Measurements from ENCODE around the gene CLRN1. TPM values are rescaled to one million over a fixed set of nuclear protein-coding genes. Genes with fewer than 3 reads are reported as not detected.

The CLRN1 gene
- total RNA-seq, 4 donors from 2014 or later, result not detected

DNA sequence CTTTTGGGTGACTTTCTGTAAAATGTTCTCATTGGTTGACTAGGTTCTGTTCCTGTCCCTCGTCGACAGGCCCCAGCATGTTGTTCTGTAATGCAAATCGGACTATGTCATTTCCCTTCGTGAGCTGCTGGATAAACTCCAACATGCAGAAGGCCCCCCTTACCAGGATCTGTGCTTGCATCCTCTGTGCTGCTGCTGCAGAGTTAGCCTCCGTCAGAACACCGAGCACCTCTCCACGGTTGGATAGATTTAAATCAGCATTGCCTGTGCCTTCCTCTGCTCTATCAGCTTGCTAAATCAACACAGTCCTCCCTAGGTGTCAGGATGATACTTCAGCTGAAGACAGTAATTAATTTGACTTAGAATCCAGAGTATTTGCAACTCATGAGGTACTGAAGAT lies 54.6 kb downstream of the CLRN1 start:
- no peak overlapping the region for H3K4me3 ChIP-seq
- H3K9me3 ChIP-seq, result no peaks in the 10 kb centered on the region
- peaks cover 0 to 4% (median 0%) of the 10 kb centered on the region in 3 donors for H3K4me1 ChIP-seq
- H3K27ac ChIP-seq, result no peak overlapping the region
- H3K36me3 ChIP-seq, result no peaks in the 10 kb centered on the region
- TF ChIP-seq, protein P1, sequence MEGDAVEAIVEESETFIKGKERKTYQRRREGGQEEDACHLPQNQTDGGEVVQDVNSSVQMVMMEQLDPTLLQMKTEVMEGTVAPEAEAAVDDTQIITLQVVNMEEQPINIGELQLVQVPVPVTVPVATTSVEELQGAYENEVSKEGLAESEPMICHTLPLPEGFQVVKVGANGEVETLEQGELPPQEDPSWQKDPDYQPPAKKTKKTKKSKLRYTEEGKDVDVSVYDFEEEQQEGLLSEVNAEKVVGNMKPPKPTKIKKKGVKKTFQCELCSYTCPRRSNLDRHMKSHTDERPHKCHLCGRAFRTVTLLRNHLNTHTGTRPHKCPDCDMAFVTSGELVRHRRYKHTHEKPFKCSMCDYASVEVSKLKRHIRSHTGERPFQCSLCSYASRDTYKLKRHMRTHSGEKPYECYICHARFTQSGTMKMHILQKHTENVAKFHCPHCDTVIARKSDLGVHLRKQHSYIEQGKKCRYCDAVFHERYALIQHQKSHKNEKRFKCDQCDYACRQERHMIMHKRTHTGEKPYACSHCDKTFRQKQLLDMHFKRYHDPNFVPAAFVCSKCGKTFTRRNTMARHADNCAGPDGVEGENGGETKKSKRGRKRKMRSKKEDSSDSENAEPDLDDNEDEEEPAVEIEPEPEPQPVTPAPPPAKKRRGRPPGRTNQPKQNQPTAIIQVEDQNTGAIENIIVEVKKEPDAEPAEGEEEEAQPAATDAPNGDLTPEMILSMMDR (IDR thresholded peaks at IDR 0.05), result no peak
- no peak for TF ChIP-seq EP300 (IDR thresholded peaks at IDR 0.05)
- no peak for TF ChIP-seq POLR2A (IDR thresholded peaks at IDR 0.05)
- TF ChIP-seq POLR2AphosphoS5 (IDR thresholded peaks at IDR 0.05), result no peak
- ATAC-seq, result no peak
- no peaks in the 10 kb centered on the region for H3K27me3 ChIP-seq
- WGBS, 2 donors (ENCODE audit: low coverage in 1 of 2), result 29 to 43% methylated on average over 3 to 6 of the region's 7 CpGs

DNA sequence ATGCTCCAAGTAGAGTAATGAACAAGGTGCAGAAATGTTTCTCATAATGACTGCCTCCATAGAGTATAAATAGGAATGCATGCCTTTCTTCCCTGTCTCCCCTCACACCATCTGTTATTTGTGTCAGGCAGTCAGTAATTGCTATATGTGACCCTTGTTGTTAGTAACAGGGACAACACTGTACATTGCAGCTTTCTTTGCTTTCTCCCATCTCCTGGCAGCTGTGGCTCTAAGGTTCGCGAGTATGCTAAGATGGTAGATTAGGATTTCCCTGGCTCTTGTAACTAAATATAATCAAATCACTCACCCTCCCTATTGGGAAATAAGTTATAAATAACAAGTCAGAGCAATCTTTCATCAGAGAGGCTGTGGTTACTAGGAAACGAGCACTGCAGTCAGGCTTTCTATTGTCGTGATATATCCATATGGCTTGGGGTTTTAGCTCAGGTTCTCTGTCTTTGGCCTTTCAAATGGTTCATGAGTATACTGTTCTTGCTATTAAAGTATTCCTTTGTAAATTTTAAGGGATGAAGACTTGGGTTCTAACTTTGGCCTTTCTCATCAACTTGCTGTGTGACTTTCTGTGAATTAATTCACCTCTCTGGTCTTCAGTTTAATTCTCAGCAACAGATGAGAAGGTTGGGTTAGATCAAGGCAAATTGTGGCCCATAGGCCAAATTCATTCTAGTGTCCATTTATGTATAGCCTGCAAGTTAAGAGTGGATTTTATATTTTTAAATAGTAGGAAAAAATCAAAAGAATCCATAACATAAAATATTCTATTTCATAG lies 59.2 kb downstream of the CLRN1 start:
- Histone ChIP-seq H3K9me3 (no peaks in the 10 kb centered on the region), H3K4me1 (peaks cover 0 to 5% (median 0%) of the 10 kb centered on the region in 3 donors), H3K27ac (no peak overlapping the region), H3K4me3 (no peak overlapping the region), H3K27me3 (no peaks in the 10 kb centered on the region), H3K36me3 (no peaks in the 10 kb centered on the region)
- TF ChIP-seq POLR2A (IDR thresholded peaks at IDR 0.05), result no peak
- TF ChIP-seq, protein P1 (IDR thresholded peaks at IDR 0.05), result no peak
- no peak for TF ChIP-seq POLR2AphosphoS5 (IDR thresholded peaks at IDR 0.05)
- no peak for TF ChIP-seq EP300 (IDR thresholded peaks at IDR 0.05)
- WGBS, 2 donors (ENCODE audit: low coverage in 1 of 2), result 11 to 28% methylated on average over 4 of the region's 4 CpGs
- ATAC-seq, result no peak

DNA sequence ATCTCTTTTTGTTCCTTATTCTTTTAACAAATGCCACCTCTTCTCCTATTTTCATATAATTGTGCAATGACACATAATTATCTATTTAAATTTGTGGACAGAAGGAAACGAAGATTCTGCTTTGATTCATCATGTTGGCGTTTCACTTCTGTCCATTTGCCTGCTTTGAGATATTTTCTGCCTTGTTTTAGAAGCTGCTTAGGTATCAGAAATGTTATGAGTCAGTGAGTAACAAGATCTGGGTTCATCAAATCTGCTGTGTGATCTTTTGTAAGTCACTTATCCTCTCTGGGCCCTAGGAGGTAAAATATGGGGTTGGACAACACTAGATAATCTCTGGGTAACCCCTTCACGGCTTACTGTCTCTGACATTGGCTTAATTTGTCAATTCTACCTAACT lies 60.0 kb downstream of the CLRN1 start:
- WGBS, 2 donors (ENCODE audit: low coverage in 1 of 2), result 61 to 71% methylated on average over 3 of the region's 3 CpGs
- H3K36me3 ChIP-seq, result no peaks in the 10 kb centered on the region
- H3K9me3 ChIP-seq, result no peaks in the 10 kb centered on the region
- H3K27me3 ChIP-seq, result no peaks in the 10 kb centered on the region
- TF ChIP-seq, protein P1 (IDR thresholded peaks at IDR 0.05), result no peak
- TF ChIP-seq EP300 (IDR thresholded peaks at IDR 0.05) (no peak), POLR2AphosphoS5 (IDR thresholded peaks at IDR 0.05) (no peak), POLR2A (IDR thresholded peaks at IDR 0.05) (no peak)
- H3K27ac ChIP-seq, result no peak overlapping the region
- no peak overlapping the region for H3K4me3 ChIP-seq
- no peak for ATAC-seq
- peaks cover 0 to 5% (median 0%) of the 10 kb centered on the region in 3 donors for H3K4me1 ChIP-seq

DNA sequence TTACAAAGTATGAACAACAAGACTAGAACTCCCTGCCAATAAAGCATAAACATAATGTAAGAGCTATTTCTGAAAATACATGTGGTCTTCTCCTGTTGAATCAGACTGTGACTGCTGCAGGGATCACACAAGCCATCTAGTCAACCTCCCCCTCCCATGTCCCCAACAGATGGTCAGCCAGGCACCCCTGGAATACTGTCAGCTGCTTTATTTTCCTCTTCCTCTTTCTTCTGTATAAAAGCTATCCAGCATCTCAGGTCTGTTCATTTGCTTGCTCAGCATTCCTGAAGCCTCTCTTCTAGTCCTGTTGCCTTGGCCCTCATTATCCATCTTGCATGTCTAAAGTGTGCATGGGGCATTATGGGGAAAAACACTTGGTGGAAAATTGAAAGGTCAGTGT lies 60.8 kb downstream of the CLRN1 start:
- no peak for ATAC-seq
- H3K9me3 ChIP-seq, result no peaks in the 10 kb centered on the region
- H3K27me3 ChIP-seq, result no peaks in the 10 kb centered on the region
- no peak for TF ChIP-seq POLR2AphosphoS5 (IDR thresholded peaks at IDR 0.05)
- TF ChIP-seq POLR2A (IDR thresholded peaks at IDR 0.05), result no peak
- TF ChIP-seq, protein P1 (IDR thresholded peaks at IDR 0.05), result no peak
- no peak for TF ChIP-seq EP300 (IDR thresholded peaks at IDR 0.05)
- H3K4me3 ChIP-seq, result no peak overlapping the region
- no peak overlapping the region for H3K27ac ChIP-seq
- H3K36me3 ChIP-seq, result no peaks in the 10 kb centered on the region
- H3K4me1 ChIP-seq, result peaks cover 0 to 5% (median 0%) of the 10 kb centered on the region in 3 donors

DNA sequence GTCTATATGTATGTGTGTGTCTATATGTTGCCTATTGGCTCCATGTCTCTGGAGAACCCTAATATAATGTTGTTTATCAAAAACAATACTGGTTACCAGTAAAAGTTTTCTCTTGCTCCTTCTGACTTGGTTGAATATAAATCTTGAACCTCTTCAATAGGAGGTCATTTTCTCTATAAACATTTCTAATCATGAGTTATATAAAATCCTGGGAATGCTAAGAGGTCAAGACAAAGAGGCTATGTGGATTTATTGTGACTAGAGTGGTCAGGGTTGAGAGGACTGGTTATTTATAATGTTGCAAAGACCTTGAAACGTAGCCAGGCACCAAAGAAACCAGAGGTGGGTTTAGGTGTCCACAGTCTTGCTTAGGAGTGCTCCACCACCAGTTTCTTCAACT lies 66.1 kb downstream of the CLRN1 start:
- H3K4me3 ChIP-seq, result no peak overlapping the region
- no peak for ATAC-seq
- H3K27ac ChIP-seq, result no peak overlapping the region
- 40 to 73% methylated on average over 1 of the region's 1 CpG for WGBS, 2 donors (ENCODE audit: low coverage in 1 of 2)
- H3K36me3 ChIP-seq, result no peaks in the 10 kb centered on the region
- TF ChIP-seq, protein P1 (IDR thresholded peaks at IDR 0.05), result no peak
- no peak for TF ChIP-seq POLR2AphosphoS5 (IDR thresholded peaks at IDR 0.05)
- TF ChIP-seq POLR2A (IDR thresholded peaks at IDR 0.05), result no peak
- no peak for TF ChIP-seq EP300 (IDR thresholded peaks at IDR 0.05)
- H3K4me1 ChIP-seq, result no peaks in the 10 kb centered on the region
- H3K27me3 ChIP-seq, result no peaks in the 10 kb centered on the region
- H3K9me3 ChIP-seq, result no peaks in the 10 kb centered on the region
